ENCODE measurements around the gene RANBP3.

Gene RANBP3

GRCh38 chr19:5950741-5951140, 27.2 kb downstream of the RANBP3 start:
- no peak for DNase-seq (ENCODE audit: low read depth in 2 of 2)

GRCh38 chr19:5949792-5950305, 28.1 kb downstream of the RANBP3 start:
- DNase-seq (ENCODE audit: low read depth in 2 of 2) = peak in 1 of 2 donors; percentile 24

- DNase-seq (ENCODE audit: low read depth in 2 of 2) = no peak
Measured at GRCh38 chr19:5948752-5949564, 29.0 kb downstream of the RANBP3 start.

- DNase-seq (ENCODE audit: low read depth in 2 of 2) = no peak
Measured at GRCh38 chr19:5947435-5947834, 30.5 kb downstream of the RANBP3 start.

GRCh38 chr19:5943623-5944022, 34.3 kb downstream of the RANBP3 start:
- no peak for DNase-seq (ENCODE audit: low read depth in 2 of 2)

- no peak for DNase-seq (ENCODE audit: low read depth in 2 of 2)
Measured at GRCh38 chr19:5943045-5943444, 34.9 kb downstream of the RANBP3 start.

- no peak for DNase-seq (ENCODE audit: low read depth in 2 of 2)
Measured at GRCh38 chr19:5941673-5942072, 36.3 kb downstream of the RANBP3 start.

- DNase-seq (ENCODE audit: low read depth in 2 of 2) = no peak
Measured at GRCh38 chr19:5940260-5941208, 37.4 kb downstream of the RANBP3 start.

- DNase-seq (ENCODE audit: low read depth in 2 of 2) = no peak
Measured at GRCh38 chr19:5937550-5937949, 40.4 kb downstream of the RANBP3 start.

GRCh38 chr19:5936292-5936592, 41.7 kb downstream of the RANBP3 start:
- no peak for DNase-seq (ENCODE audit: low read depth in 2 of 2)

- no peak for DNase-seq (ENCODE audit: low read depth in 2 of 2)
Measured at GRCh38 chr19:5935473-5936291, 42.3 kb downstream of the RANBP3 start.

- no peak for DNase-seq (ENCODE audit: low read depth in 2 of 2)
Measured at GRCh38 chr19:5934774-5935472, 43.0 kb downstream of the RANBP3 start.

GRCh38 chr19:5934069-5934401, 43.9 kb downstream of the RANBP3 start:
- no peak for DNase-seq (ENCODE audit: low read depth in 2 of 2)

GRCh38 chr19:5933391-5934068, 44.4 kb downstream of the RANBP3 start:
- DNase-seq (ENCODE audit: low read depth in 2 of 2) = no peak

GRCh38 chr19:5932609-5933262, 45.2 kb downstream of the RANBP3 start:
- no peak for DNase-seq (ENCODE audit: low read depth in 2 of 2)

GRCh38 chr19:5932146-5932545, 45.8 kb downstream of the RANBP3 start:
- no peak for DNase-seq (ENCODE audit: low read depth in 2 of 2)

- DNase-seq (ENCODE audit: low read depth in 2 of 2) = no peak
Measured at GRCh38 chr19:5931251-5931650, 46.7 kb downstream of the RANBP3 start.

- DNase-seq (ENCODE audit: low read depth in 2 of 2) = no peak
Measured at GRCh38 chr19:5929625-5930024, 48.3 kb downstream of the RANBP3 start.

GRCh38 chr19:5929179-5929578, 48.8 kb downstream of the RANBP3 start:
- no peak for DNase-seq (ENCODE audit: low read depth in 2 of 2)

GRCh38 chr19:5927441-5927821, 50.5 kb downstream of the RANBP3 start:
- DNase-seq (ENCODE audit: low read depth in 2 of 2) = no peak

All from stimulated activated CD8-positive, alpha-beta memory T cell treated with anti-CD3 and anti-CD28 coated beads, Interleukin-15, amount 100 ng/mL, for 48 hours (primary cell).